ENCODE data around the gene SHISA4. TPM values are rescaled to one million over a fixed set of nuclear protein-coding genes. Genes with fewer than 3 reads are reported as not detected.

The SHISA4 gene
- total and polyA plus RNA-seq, 2 donors (not counting 3 experiments of a cell fraction or from before 2014, with no cell fraction given) = 25.6 to 78.2 TPM

DNA sequence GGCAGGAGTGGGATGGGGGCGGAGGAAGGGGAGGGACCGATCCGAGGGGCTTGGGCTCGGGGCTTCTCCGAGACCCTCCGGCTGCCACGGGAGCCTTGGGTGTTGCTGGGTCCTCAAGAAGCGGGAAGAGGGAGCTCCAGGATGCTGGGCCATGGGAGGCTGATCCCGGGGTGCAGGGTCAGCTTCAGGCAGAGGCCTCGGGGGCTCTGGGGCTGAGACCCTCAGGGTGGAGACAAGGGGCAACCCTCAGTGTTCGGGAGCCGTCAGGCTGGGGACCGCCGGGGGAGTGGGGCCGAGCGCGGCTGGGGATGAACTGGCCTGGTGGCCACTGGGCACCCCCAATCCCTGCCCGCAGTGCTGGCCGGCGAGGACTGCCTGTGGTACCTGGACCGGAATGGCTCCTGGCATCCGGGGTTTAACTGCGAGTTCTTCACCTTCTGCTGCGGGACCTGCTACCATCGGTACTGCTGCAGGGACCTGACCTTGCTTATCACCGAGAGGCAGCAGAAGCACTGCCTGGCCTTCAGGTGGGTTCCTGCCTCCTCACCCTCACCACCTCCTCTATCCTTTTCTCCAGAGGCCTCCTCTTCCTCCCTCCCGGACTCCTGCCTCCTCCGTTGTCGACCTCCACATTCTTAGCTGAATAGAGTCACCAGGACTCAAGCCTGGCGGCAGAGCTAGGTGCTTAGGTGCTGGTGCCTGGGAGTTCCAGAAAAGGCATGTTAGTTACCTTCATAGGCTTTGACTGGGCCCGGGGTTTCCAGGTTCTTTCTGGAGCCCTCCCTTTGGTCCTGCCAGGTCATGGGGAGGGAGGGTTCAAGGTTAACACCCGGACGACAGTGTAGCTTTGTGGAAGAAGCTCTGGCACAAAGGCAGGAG, 631 bp downstream of the SHISA4 start:
- peak; percentile 35 for FAIRE-seq
- H4K20me1 ChIP-seq (replicated peaks; ENCODE audit: control insufficient read depth, extremely low read depth, insufficient read depth, low read length) = no peaks in the 10 kb centered on the region
- dilution Hi-C loops (cut with MboI; ENCODE audit: extremely low pct_ligation_motif_present, low sequenced_read_pairs) = no loop called here
- H3K27me3 ChIP-seq (ENCODE audit: control insufficient read depth in 2 of 2, insufficient read depth in 2 of 2, low read length in 2 of 2) = no peaks in the 10 kb centered on the region
- ChIA-PET POLR2A (no interaction called here), CTCF (interaction anchor here (0.7 to 2.4 kb wide), 3 partner anchors 11 to 85 kb away, joined by 5 to 21 read pairs (median 5); no protein-coding TSS in a partner anchor)
- peak overlapping the region; percentile 49 to 54 (median 53) for H3K4me3 ChIP-seq (replicated peaks in 1 of 3; ENCODE audit: insufficient read depth in 1 of 3, low read depth in 1 of 3, low read length in 3 of 3)
- H3K27ac ChIP-seq (ENCODE audit: insufficient read depth, low read depth, low read length) = no peak overlapping the region
- H3K9ac ChIP-seq (replicated peaks; ENCODE audit: extremely low read depth, insufficient read depth, low read length) = peak overlapping the region; percentile 50
- no TSS peak for BruUV-seq (replicated peaks)
- peak overlapping the region; percentile 54 for H3K4me2 ChIP-seq (ENCODE audit: insufficient read depth, low read length)
- H3K9me3 ChIP-seq (replicated peaks; ENCODE audit: control insufficient read depth, insufficient read depth, low read length) = no peaks in the 10 kb centered on the region
- DNase-seq (ENCODE audit: low read depth, low spot score) = no peak
- no peaks in the 10 kb centered on the region for H3K79me2 ChIP-seq (ENCODE audit: control insufficient read depth, insufficient read depth, low read length)
- intact Hi-C loops (cut with micrococcal nuclease) = no loop called here
- no peaks in the 10 kb centered on the region for H3K9me1 ChIP-seq (replicated peaks; ENCODE audit: control insufficient read depth, extremely low read depth, insufficient read depth, low read length)
- H3K4me1 ChIP-seq (ENCODE audit: control insufficient read depth, extremely low read depth, insufficient read depth, low read length) = peaks cover 6% of the 10 kb centered on the region
- H3K36me3 ChIP-seq (ENCODE audit: control insufficient read depth in 2 of 2, extremely low read depth in 1 of 2, insufficient read depth in 2 of 2, low read length in 2 of 2) = no peaks in the 10 kb centered on the region
- TF ChIP-seq JUN (IDR thresholded peaks at IDR 0.05; ENCODE audit: borderline replicate concordance, insufficient read depth, insufficient read length, low read depth) = no peak
- TF ChIP-seq FOS (IDR thresholded peaks at IDR 0.05; ENCODE audit: borderline replicate concordance, insufficient read depth, low read length) = no peak
- TF ChIP-seq, protein P1, sequence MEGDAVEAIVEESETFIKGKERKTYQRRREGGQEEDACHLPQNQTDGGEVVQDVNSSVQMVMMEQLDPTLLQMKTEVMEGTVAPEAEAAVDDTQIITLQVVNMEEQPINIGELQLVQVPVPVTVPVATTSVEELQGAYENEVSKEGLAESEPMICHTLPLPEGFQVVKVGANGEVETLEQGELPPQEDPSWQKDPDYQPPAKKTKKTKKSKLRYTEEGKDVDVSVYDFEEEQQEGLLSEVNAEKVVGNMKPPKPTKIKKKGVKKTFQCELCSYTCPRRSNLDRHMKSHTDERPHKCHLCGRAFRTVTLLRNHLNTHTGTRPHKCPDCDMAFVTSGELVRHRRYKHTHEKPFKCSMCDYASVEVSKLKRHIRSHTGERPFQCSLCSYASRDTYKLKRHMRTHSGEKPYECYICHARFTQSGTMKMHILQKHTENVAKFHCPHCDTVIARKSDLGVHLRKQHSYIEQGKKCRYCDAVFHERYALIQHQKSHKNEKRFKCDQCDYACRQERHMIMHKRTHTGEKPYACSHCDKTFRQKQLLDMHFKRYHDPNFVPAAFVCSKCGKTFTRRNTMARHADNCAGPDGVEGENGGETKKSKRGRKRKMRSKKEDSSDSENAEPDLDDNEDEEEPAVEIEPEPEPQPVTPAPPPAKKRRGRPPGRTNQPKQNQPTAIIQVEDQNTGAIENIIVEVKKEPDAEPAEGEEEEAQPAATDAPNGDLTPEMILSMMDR (IDR thresholded peaks at IDR 0.05; ENCODE audit: extremely low read depth in 1 of 2, insufficient read depth in 1 of 2, low read depth in 1 of 2, low read length in 2 of 2) = no peak
- TF ChIP-seq, protein P2, sequence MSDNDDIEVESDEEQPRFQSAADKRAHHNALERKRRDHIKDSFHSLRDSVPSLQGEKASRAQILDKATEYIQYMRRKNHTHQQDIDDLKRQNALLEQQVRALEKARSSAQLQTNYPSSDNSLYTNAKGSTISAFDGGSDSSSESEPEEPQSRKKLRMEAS (IDR thresholded peaks at IDR 0.05; ENCODE audit: insufficient read depth, insufficient read length) = no peak
- no peak for TF ChIP-seq POLR2A (IDR thresholded peaks at IDR 0.05; ENCODE audit: low read depth, low read length)
- no peak for TF ChIP-seq GATA2 (IDR thresholded peaks at IDR 0.05; ENCODE audit: insufficient read depth, insufficient read length, low read depth, low read length)
- peak overlapping the region; percentile 87 for H2AFZ ChIP-seq (ENCODE audit: low read depth, low read length)
